Neural cell (in vitro differentiated cells): ENCODE data around the gene SLC4A2.

Source experiments
- EP300 ChIP-seq: fragments of 450-650 bp; conservative IDR thresholded peaks from 2 replicates; pipeline ENCODE4 v1.6.1; 2014; ENCODE audit warnings: antibody characterized with exemption, mild to moderate bottlenecking, moderate library complexity; ENCODE audit not compliant: poor library complexity, severe bottlenecking
- EZH2 ChIP-seq: fragments of 200-600, 300-800 bp; shearing (Covaris generic), sonication (generic); IDR thresholded peaks from 2 replicates; pipeline ENCODE4 v1.6.1; 2014; ENCODE audit warnings: antibody characterized with exemption, low read length, borderline replicate concordance, mild to moderate bottlenecking; ENCODE audit not compliant: insufficient read depth, poor library complexity, severe bottlenecking
- MXI1 ChIP-seq: fragments of 450-650 bp; conservative IDR thresholded peaks from 2 replicates; pipeline ENCODE4 v1.6.1; 2014; ENCODE audit warnings: antibody characterized with exemption, mild to moderate bottlenecking; ENCODE audit not compliant: poor library complexity, severe bottlenecking
- POLR2AphosphoS5 ChIP-seq: IDR thresholded peaks from 2 replicates; pipeline ENCODE4 v1.6.1; 2012
- RAD21 ChIP-seq: fragments of 450-650 bp; conservative IDR thresholded peaks from 2 replicates; pipeline ENCODE4 v1.6.1; 2014; ENCODE audit warnings: antibody characterized with exemption, mild to moderate bottlenecking, moderate library complexity
- SMC3 ChIP-seq: fragments of 450-650 bp; conservative IDR thresholded peaks from 2 replicates; pipeline ENCODE4 v1.6.1; 2014; ENCODE audit warnings: antibody characterized with exemption, mild to moderate bottlenecking, moderate library complexity; ENCODE audit not compliant: poor library complexity
- TAF1 ChIP-seq: IDR thresholded peaks from 2 replicates; pipeline ENCODE4 v1.6.1; 2012; ENCODE audit warnings: low read depth
- TF ChIP-seq, protein P1 (sequence below): IDR thresholded peaks from 2 replicates; pipeline ENCODE4 v1.6.1; 2012; ENCODE audit warnings: borderline replicate concordance
- TF ChIP-seq, protein P2 (sequence below): fragments of 450-650 bp; IDR thresholded peaks from 2 replicates; pipeline ENCODE4 v1.5.1; 2014; ENCODE audit warnings: antibody characterized with exemption, mild to moderate bottlenecking, moderate library complexity; ENCODE audit not compliant: poor library complexity, severe bottlenecking

DNA sequence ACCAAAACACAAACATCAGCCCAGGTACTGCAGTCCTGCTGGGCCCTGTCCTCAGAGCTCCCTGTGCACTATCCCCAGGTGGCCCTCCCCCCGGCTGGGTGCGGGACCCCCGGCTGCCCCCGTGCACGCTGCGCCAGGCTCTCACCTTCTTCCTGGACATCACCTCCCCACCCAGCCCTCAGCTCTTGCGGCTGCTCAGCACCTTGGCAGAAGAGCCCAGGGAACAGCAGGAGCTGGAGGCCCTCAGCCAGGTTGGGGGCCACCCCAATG, 49.4 kb upstream of the SLC4A2 start:
- TF ChIP-seq MXI1 (no peak), SMC3 (no peak), TAF1 (no peak), POLR2AphosphoS5 (no peak), RAD21 (no peak), EP300 (no peak), EZH2 (no peak)
- TF ChIP-seq, protein P1, sequence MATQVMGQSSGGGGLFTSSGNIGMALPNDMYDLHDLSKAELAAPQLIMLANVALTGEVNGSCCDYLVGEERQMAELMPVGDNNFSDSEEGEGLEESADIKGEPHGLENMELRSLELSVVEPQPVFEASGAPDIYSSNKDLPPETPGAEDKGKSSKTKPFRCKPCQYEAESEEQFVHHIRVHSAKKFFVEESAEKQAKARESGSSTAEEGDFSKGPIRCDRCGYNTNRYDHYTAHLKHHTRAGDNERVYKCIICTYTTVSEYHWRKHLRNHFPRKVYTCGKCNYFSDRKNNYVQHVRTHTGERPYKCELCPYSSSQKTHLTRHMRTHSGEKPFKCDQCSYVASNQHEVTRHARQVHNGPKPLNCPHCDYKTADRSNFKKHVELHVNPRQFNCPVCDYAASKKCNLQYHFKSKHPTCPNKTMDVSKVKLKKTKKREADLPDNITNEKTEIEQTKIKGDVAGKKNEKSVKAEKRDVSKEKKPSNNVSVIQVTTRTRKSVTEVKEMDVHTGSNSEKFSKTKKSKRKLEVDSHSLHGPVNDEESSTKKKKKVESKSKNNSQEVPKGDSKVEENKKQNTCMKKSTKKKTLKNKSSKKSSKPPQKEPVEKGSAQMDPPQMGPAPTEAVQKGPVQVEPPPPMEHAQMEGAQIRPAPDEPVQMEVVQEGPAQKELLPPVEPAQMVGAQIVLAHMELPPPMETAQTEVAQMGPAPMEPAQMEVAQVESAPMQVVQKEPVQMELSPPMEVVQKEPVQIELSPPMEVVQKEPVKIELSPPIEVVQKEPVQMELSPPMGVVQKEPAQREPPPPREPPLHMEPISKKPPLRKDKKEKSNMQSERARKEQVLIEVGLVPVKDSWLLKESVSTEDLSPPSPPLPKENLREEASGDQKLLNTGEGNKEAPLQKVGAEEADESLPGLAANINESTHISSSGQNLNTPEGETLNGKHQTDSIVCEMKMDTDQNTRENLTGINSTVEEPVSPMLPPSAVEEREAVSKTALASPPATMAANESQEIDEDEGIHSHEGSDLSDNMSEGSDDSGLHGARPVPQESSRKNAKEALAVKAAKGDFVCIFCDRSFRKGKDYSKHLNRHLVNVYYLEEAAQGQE, result no peak
- TF ChIP-seq, protein P2, sequence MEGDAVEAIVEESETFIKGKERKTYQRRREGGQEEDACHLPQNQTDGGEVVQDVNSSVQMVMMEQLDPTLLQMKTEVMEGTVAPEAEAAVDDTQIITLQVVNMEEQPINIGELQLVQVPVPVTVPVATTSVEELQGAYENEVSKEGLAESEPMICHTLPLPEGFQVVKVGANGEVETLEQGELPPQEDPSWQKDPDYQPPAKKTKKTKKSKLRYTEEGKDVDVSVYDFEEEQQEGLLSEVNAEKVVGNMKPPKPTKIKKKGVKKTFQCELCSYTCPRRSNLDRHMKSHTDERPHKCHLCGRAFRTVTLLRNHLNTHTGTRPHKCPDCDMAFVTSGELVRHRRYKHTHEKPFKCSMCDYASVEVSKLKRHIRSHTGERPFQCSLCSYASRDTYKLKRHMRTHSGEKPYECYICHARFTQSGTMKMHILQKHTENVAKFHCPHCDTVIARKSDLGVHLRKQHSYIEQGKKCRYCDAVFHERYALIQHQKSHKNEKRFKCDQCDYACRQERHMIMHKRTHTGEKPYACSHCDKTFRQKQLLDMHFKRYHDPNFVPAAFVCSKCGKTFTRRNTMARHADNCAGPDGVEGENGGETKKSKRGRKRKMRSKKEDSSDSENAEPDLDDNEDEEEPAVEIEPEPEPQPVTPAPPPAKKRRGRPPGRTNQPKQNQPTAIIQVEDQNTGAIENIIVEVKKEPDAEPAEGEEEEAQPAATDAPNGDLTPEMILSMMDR, result no peak
